Kidney (tissue), 14 donors: ENCODE measurements around the gene TM9SF3. TPM values are rescaled to one million over a fixed set of nuclear protein-coding genes. Genes with fewer than 3 reads are reported as not detected.

Experiments
- DNase-seq, 5 donors: peaks; one replicate each; pipeline ENCODE4 v3.0.0-alpha.2; 2013 to 2020
- FAIRE-seq: peaks from 2 replicates; lab custom pipeline; 2012; peaks lifted over from hg19 to GRCh38; lab: Jason Lieb, UNC
- H3K27ac ChIP-seq, 2 donors: one replicate each; pipeline ENCODE4 v1.7.0; 2013; ENCODE audit warnings: low read depth in 2 of 2, low read length in 2 of 2, inconsistent platforms in 1 of 2
- H3K27me3 ChIP-seq: one replicate; pipeline ENCODE4 v1.7.1; 2013; ENCODE audit warnings: low read length, inconsistent platforms; ENCODE audit not compliant: control insufficient read depth, insufficient read depth
- H3K36me3 ChIP-seq, 3 donors: one replicate each; pipeline versions ENCODE4 v1.7.0 to v1.7.1; 2013; ENCODE audit warnings: low read length in 3 of 3, control low read depth in 1 of 3, inconsistent platforms in 1 of 3; ENCODE audit not compliant: insufficient read depth in 3 of 3, control insufficient read depth in 2 of 3
- H3K4me1 ChIP-seq, 3 donors: one replicate each; pipeline versions ENCODE4 v1.7.0 to v1.7.1; 2013; ENCODE audit warnings: low read length in 3 of 3, inconsistent platforms in 1 of 3, low read depth in 1 of 3; ENCODE audit not compliant: control insufficient read depth in 2 of 3, insufficient read depth in 2 of 3
- H3K4me3 ChIP-seq, 3 donors: one replicate each; pipeline versions ENCODE4 v1.7.0 to v1.8.1; 2013; ENCODE audit warnings: low read length in 3 of 3, control low read depth in 1 of 3, inconsistent platforms in 1 of 3
- H3K9ac ChIP-seq, 3 donors: one replicate each; pipeline versions ENCODE4 v1.7.0 to v1.7.1; 2013; ENCODE audit warnings: low read length in 3 of 3, control low read depth in 1 of 3, inconsistent platforms in 1 of 3
- H3K9me3 ChIP-seq, 3 donors: one replicate each; pipeline versions ENCODE4 v1.7.0 to v1.7.1; 2013; ENCODE audit warnings: low read length in 3 of 3, control low read depth in 1 of 3, inconsistent platforms in 1 of 3; ENCODE audit not compliant: control insufficient read depth in 2 of 3, insufficient read depth in 1 of 3
- intact Hi-C: fragments of 100-400 bp; cut with DNase I; formaldehyde crosslinking; loops from one replicate; pipeline ENCODE4 v1.11.1; 2022
- polyA plus RNA-seq: library from polyadenylated mRNA; stranded (reverse); fragments of 350-450 nt; fragmentation: Illumina TruSeq; extraction: RNeasy Lipid Tissue Mini Kit (QIAGEN cat#74804); gene quantifications from one replicate; pipeline ENCODE4 v1.2.3, GENCODE V29; 2014; ENCODE audit warnings: low read depth, low replicate concordance; ENCODE audit not compliant: insufficient read depth
- total RNA-seq: library from RNA; stranded (reverse); fragmentation: NEBNext Ultra II Directional; extraction: Animal tissue kit (Norgen Biotek cat#: 25700); gene quantifications from one replicate; pipeline ENCODE4 v1.2.1, GENCODE V29; 2021
- TF ChIP-seq, protein P1 (sequence below): IDR thresholded peaks from 3 replicates; pipeline ENCODE4 v1.5.1; 2012; ENCODE audit warnings: mild to moderate bottlenecking, moderate library complexity, borderline replicate concordance; ENCODE audit not compliant: insufficient read depth; ENCODE audit errors: extremely low read depth
- donor health status: control.
- donor health status: control.
- donor health status: control.
- donor health status: control.
- donor health status: control.
- donor health status: DM: yes; HTN: yes; CAD: no.
- donor health status: Normal renal cell carcinoma (clear cell type).

TM9SF3 gene
- total and polyA plus RNA-seq, 2 donors from 2014 or later: 42.7 to 144 TPM

DNA sequence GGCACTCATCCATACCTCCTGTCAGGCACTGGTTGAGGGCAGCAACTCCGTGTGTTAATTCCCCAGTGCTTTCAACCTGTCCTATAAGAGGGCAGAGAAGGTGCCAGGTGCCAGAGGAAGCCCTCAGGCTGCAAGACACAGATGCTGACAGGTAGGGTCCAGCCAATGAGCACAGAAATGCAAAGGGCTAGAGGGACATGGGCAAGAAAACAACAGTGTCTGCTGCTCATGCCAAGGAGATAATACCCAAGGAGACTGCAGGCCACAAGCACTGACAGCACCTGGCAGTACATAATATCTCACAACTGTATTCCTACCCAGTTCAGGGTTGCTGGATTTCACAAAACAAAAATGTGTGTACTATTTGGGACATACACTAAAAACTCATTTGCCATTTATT is 38.4 kb upstream of the TM9SF3 start:
- Histone ChIP-seq H3K36me3 (no peaks in the 10 kb centered on the region), H3K4me3 (no peak overlapping the region), H3K9ac (no peak overlapping the region), H3K4me1 (no peaks in the 10 kb centered on the region), H3K9me3 (no peaks in the 10 kb centered on the region), H3K27ac (no peak overlapping the region), H3K27me3 (no peaks in the 10 kb centered on the region)
- TF ChIP-seq, protein P1, sequence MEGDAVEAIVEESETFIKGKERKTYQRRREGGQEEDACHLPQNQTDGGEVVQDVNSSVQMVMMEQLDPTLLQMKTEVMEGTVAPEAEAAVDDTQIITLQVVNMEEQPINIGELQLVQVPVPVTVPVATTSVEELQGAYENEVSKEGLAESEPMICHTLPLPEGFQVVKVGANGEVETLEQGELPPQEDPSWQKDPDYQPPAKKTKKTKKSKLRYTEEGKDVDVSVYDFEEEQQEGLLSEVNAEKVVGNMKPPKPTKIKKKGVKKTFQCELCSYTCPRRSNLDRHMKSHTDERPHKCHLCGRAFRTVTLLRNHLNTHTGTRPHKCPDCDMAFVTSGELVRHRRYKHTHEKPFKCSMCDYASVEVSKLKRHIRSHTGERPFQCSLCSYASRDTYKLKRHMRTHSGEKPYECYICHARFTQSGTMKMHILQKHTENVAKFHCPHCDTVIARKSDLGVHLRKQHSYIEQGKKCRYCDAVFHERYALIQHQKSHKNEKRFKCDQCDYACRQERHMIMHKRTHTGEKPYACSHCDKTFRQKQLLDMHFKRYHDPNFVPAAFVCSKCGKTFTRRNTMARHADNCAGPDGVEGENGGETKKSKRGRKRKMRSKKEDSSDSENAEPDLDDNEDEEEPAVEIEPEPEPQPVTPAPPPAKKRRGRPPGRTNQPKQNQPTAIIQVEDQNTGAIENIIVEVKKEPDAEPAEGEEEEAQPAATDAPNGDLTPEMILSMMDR: no peak
- FAIRE-seq (no peak), DNase-seq (no peak)
- intact Hi-C loops: no loop called here

DNA sequence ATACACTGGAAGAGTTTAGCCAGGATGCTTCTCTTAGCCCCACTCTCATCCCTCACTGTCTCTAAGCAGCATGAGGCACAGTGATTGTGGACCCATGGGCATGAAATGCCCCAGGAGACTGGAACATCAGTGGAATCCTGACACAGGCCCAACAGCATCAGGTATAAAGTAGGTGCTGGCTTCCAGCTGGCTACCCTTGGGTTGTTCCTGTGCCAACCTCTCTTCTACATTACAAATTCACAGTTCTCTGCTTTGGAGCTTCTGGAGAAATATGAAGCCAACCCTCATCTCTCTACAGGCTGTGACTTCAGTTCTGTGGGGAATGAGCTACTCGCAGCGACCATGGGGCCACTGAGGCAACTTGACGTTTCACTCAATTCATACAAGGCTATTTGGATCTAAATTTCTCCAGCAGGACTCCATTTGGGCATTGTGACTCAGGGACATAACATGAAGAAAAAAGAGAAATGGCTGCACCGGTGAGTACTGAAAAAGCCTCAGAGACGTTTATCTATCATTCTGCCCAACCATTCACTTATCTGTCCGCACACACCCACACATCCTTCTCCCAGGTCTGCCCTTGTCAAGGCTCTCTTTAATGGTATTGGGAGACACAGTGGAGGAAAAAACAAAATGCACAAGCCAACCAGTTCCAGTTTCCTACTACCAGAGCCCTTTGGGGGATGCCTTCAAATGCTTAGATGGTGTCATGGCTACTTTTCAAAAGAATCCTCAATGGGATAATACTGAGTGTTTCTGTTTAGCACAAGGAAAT is 35.4 kb upstream of the TM9SF3 start:
- Histone ChIP-seq H3K4me1 (peaks cover 0 to 11% (median 10%) of the 10 kb centered on the region in 3 donors), H3K9ac (no peak overlapping the region), H3K36me3 (no peaks in the 10 kb centered on the region), H3K4me3 (no peak overlapping the region), H3K27me3 (no peaks in the 10 kb centered on the region), H3K27ac (no peak overlapping the region), H3K9me3 (no peaks in the 10 kb centered on the region)
- DNase-seq: no peak
- intact Hi-C loops: no loop called here
- FAIRE-seq: no peak
- TF ChIP-seq, protein P1: no peak

DNA sequence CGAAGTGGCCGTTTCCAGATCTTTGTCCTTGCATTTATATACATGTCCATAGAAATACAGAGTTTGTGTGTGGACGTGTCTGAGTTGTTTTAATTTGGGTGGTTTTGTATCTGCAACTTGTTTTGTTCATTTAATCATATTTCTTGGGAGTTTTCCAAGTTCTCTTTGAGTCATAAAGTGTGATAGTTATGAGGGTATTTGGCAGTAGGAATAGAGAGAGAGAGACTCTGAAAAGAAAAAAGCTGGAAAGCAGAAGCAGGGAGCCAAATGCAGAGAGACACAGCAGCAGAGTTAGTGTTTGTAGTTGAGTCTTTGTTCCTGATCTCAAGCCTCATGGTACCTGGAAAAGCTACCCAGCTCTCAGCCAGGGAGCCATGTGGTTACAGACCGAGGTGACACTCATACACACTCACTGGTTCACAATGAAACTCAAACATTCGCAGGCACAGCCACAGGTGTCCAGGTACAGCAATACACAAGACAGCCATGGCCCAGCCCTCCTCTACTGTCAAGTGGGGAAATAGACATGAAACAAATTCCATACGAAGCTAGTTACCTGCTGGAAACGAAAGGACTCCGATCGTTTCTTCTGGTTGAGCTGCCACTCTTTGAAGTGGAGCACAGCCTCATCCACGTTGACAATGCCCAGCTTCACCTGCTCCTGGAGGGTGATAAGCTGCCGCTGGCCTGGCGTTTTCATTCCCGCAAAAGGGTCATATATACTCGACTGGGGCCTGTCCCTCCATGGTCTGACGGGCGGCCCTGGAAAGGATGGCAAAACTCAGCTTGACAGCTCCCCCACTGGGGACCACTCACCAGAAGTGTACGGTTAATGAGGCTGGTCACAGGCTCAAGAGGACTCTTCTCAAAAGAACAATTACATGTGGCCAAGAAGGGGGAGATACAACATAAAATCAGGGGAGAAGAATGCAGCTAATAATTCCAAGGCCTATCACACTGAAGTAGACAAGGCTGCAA is 33.3 kb upstream of the TM9SF3 start:
- Histone ChIP-seq H3K4me1 (peaks cover 0 to 11% (median 10%) of the 10 kb centered on the region in 3 donors), H3K27me3 (no peaks in the 10 kb centered on the region), H3K9me3 (no peaks in the 10 kb centered on the region), H3K4me3 (no peak overlapping the region), H3K36me3 (no peaks in the 10 kb centered on the region), H3K9ac (no peak overlapping the region), H3K27ac (no peak overlapping the region)
- intact Hi-C loops: no loop called here
- DNase-seq: no peak
- TF ChIP-seq, protein P1: no peak
- no peak for FAIRE-seq
